Tibial nerve (tissue), 4 donors: ENCODE results near the gene SLC25A1. TPM values are rescaled to one million over a fixed set of nuclear protein-coding genes. Genes with fewer than 3 reads are reported as not detected.

Experiments
- DNase-seq, 2 donors: peaks; one replicate each; pipeline ENCODE4 v3.0.0-alpha.2; 2019; ENCODE audit warnings: low spot score in 2 of 2
- H3K27ac ChIP-seq, 4 donors: fragments of 200-600 bp; sonication (generic) in 3 of 4; one replicate each; pipeline ENCODE4 v1.5.1; 2017 to 2019; ENCODE audit warnings: mild to moderate bottlenecking in 1 of 4
- H3K27me3 ChIP-seq, 2 donors: fragments of 200-600 bp; sonication (generic) in 1 of 2; one replicate each; pipeline versions ENCODE4 v1.5.1 to v1.6.0; 2017 to 2019
- H3K36me3 ChIP-seq, 3 donors: fragments of 200-600 bp; sonication (generic); one replicate each; pipeline ENCODE4 v1.5.1; 2018 to 2019
- H3K4me1 ChIP-seq, 4 donors: fragments of 200-600 bp; sonication (generic) in 3 of 4; one replicate each; pipeline ENCODE4 v1.5.1; 2017 to 2019
- H3K4me3 ChIP-seq, 4 donors: fragments of 200-600 bp; sonication (generic) in 3 of 4; one replicate each; pipeline ENCODE4 v1.5.1; 2017 to 2019; ENCODE audit warnings: mild to moderate bottlenecking in 1 of 4, moderate library complexity in 1 of 4
- H3K9me3 ChIP-seq, 4 donors: fragments of 200-600 bp; sonication (generic) in 3 of 4; one replicate each; pipeline ENCODE4 v1.5.1; 2017 to 2019
- EP300 ChIP-seq, 2 donors: sonication (generic); formaldehyde crosslinking; IDR thresholded peaks; one replicate each; pipeline ENCODE4 v1.6.1; 2017; ENCODE audit warnings: antibody characterized with exemption in 2 of 2, mild to moderate bottlenecking in 1 of 2
- POLR2A ChIP-seq, 2 donors: fragments of 450-650 bp; IDR thresholded peaks; one replicate each; pipeline ENCODE4 v1.6.1; 2017; ENCODE audit warnings: antibody characterized with exemption in 2 of 2, mild to moderate bottlenecking in 2 of 2, moderate library complexity in 2 of 2
- WGBS, 2 donors: methylation state at CpG; one replicate each; pipeline ENCODE4 v1.1.5; 2018; 5-methylcytosine and 5-hydroxymethylcytosine counted together
- total RNA-seq, 4 donors: library from RNA; depleted of rRNA; stranded (reverse); fragments of >200 nt; gene quantifications; one replicate each; pipeline ENCODE4 v1.1.0, GENCODE V29; 2016
- TF ChIP-seq, protein P1 (sequence below), 5 experiments: fragments of 200-600 bp in 3 of 5; fragments of 450-650 bp in 2 of 5; sonication (generic) in 3 of 5; IDR thresholded peaks; one replicate each; pipeline ENCODE4 v1.5.1; 2016 to 2019; ENCODE audit warnings: antibody characterized with exemption in 5 of 5, mild to moderate bottlenecking in 3 of 5, moderate library complexity in 2 of 5

SLC25A1 gene
- total RNA-seq, 4 donors from 2014 or later: 46.9 to 100 (median 86.2) TPM

DNA sequence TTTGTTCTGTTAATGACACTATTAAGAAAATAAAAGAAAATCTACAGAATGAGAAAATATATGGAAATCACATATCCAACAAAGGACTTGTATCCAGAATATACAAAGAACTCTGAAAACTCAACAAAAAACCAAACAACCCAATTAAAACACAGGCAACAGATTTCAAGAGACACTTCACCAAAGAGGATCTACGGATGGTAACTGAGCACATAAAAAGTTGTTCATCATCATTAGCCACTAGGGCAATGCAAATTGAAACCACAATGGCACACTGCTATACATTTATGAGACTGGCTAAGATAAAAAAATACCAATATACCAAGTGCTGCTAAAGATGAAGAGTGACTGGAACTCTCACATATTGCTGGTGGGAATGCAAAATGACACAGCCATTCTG lies 34.5 kb upstream of the SLC25A1 start:
- no peak overlapping the region for H3K27ac ChIP-seq
- no peaks in the 10 kb centered on the region for H3K27me3 ChIP-seq
- TF ChIP-seq, protein P1, sequence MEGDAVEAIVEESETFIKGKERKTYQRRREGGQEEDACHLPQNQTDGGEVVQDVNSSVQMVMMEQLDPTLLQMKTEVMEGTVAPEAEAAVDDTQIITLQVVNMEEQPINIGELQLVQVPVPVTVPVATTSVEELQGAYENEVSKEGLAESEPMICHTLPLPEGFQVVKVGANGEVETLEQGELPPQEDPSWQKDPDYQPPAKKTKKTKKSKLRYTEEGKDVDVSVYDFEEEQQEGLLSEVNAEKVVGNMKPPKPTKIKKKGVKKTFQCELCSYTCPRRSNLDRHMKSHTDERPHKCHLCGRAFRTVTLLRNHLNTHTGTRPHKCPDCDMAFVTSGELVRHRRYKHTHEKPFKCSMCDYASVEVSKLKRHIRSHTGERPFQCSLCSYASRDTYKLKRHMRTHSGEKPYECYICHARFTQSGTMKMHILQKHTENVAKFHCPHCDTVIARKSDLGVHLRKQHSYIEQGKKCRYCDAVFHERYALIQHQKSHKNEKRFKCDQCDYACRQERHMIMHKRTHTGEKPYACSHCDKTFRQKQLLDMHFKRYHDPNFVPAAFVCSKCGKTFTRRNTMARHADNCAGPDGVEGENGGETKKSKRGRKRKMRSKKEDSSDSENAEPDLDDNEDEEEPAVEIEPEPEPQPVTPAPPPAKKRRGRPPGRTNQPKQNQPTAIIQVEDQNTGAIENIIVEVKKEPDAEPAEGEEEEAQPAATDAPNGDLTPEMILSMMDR (IDR thresholded peaks at IDR 0.05): no peak
- no peak for DNase-seq
- 66 to 70% methylated on average over 1 of the region's 1 CpG for WGBS, 2 donors
- no peaks in the 10 kb centered on the region for H3K9me3 ChIP-seq
- H3K4me1 ChIP-seq: peaks cover 0 to 4% (median 0%) of the 10 kb centered on the region in 4 donors
- peaks cover 0 to 47% (median 0%) of the 10 kb centered on the region in 3 donors for H3K36me3 ChIP-seq
- no peak overlapping the region for H3K4me3 ChIP-seq

DNA sequence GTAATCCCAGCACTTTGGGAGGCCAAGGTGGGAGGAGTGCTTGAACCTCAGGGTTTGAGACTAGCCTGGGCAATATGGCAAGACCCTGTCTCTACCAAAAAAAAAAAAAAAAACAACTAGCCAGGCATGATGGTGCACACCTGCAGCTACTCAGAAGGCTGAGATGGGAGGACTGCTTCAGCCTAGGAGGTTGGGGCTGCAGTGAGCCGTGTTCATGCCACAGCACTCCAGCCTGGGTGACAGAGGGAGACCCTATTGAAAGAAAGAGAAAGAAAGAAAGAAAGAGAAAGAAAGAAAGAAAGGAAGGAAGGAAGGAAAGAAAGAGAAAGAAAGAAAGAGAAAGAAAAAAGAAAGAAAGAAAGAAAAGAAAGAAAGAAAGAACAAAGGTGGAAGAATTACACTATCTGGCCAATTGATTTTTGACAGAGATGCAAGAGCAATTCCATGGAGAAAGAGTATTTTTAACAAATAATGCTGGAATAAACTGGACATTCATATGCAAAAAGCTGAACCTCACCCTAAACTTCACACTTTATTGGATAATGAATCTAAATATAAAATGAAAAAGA lies 33.9 kb upstream of the SLC25A1 start:
- no peak overlapping the region for H3K4me3 ChIP-seq
- WGBS, 2 donors: 95 to 97% methylated on average over 1 of the region's 1 CpG
- no peak for DNase-seq
- no peaks in the 10 kb centered on the region for H3K27me3 ChIP-seq
- TF ChIP-seq, protein P1 (IDR thresholded peaks at IDR 0.05): no peak
- no peak for TF ChIP-seq POLR2A (IDR thresholded peaks at IDR 0.05)
- TF ChIP-seq EP300 (IDR thresholded peaks at IDR 0.05): no peak
- peaks cover 0 to 53% (median 0%) of the 10 kb centered on the region in 3 donors for H3K36me3 ChIP-seq
- no peaks in the 10 kb centered on the region for H3K4me1 ChIP-seq
- no peaks in the 10 kb centered on the region for H3K9me3 ChIP-seq
- H3K27ac ChIP-seq: no peak overlapping the region

DNA sequence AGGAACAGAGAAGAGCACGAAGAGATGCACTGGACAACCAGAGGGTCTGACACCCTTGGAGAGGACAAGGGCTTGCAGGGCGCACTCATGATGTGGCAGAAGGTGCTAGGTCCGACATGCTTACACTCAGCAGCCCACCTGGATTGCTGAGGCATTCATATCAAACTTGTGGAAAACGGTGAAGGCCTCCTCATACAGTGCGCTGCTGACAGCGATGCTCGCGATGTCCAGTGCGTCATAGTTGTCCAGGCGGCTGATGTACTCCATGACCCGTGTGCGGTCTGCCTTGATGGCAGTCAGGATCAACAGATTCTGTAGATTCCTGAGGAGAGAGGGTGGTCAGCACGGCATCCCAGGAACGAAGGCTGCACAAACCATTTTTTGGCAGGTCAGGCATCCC lies 31.7 kb upstream of the SLC25A1 start:
- DNase-seq: no peak
- no peaks in the 10 kb centered on the region for H3K9me3 ChIP-seq
- TF ChIP-seq EP300 (IDR thresholded peaks at IDR 0.05): no peak
- no peak for TF ChIP-seq POLR2A (IDR thresholded peaks at IDR 0.05)
- TF ChIP-seq, protein P1 (IDR thresholded peaks at IDR 0.05): no peak
- H3K4me1 ChIP-seq: no peaks in the 10 kb centered on the region
- H3K27me3 ChIP-seq: no peaks in the 10 kb centered on the region
- H3K27ac ChIP-seq: no peak overlapping the region
- peaks cover 0 to 42% (median 0%) of the 10 kb centered on the region in 3 donors for H3K36me3 ChIP-seq
- H3K4me3 ChIP-seq: no peak overlapping the region
- 95 to 96% methylated on average over 14 of the region's 14 CpGs for WGBS, 2 donors

DNA sequence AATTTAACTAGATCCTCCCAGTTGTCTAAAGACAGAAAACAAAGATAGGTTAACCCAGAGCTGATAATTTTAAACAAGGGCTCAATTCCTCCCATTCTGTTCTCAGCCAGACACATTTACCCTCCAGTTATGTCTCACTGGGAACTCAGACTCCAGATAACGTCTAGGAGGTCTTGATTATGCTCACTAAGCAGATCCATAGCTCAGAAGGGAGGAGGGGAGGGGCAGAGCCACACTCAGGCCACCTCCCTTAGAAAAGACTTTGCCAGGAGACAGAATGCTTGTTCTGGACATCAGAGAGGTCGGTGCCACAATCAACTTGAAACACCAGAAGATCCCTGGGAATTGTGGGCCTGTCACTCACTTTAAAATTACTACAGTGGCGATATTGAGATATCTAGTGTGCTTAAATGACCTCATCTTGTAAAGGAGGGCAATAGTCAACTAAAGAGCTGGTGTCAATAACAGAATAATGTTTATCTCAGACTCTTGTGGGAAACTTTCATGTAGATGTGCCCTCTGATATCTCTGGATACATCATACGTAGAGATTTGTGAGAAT lies 29.8 kb upstream of the SLC25A1 start:
- 78 to 82% methylated on average over 4 of the region's 4 CpGs for WGBS, 2 donors
- no peak overlapping the region for H3K27ac ChIP-seq

DNA sequence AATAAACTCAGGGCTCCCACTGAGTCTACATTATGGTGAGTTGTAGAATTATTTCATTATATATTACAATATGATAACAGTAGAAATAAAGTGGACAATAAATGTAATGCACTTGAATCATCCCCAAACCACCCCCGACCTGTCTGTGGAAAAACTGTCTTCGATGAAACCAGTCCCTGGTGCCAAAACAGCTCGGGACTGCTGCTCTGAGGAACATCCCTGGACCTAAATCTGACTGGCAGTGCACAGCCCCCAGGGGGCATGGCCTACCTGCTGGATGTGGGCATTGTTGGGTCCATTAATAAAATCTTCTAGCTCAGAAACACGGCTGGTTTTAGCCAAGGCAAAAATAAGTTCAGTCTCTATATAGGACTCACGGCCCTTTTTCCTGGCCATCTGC lies 29.3 kb upstream of the SLC25A1 start:
- Histone ChIP-seq H3K4me1 (no peaks in the 10 kb centered on the region), H3K9me3 (no peaks in the 10 kb centered on the region), H3K27me3 (no peaks in the 10 kb centered on the region), H3K4me3 (no peak overlapping the region), H3K27ac (no peak overlapping the region), H3K36me3 (peaks cover 0 to 35% (median 0%) of the 10 kb centered on the region in 3 donors)
- 82 to 90% methylated on average over 5 of the region's 5 CpGs for WGBS, 2 donors
- DNase-seq: no peak
- TF ChIP-seq EP300 (IDR thresholded peaks at IDR 0.05) (no peak), POLR2A (IDR thresholded peaks at IDR 0.05) (no peak)
- TF ChIP-seq, protein P1 (IDR thresholded peaks at IDR 0.05): no peak

More for the DNA sequence above, 29.8 kb upstream of the SLC25A1 start:
- Histone ChIP-seq H3K4me3 (no peak overlapping the region), H3K27me3 (no peaks in the 10 kb centered on the region), H3K9me3 (no peaks in the 10 kb centered on the region), H3K4me1 (no peaks in the 10 kb centered on the region), H3K36me3 (peaks cover 0 to 35% (median 0%) of the 10 kb centered on the region in 3 donors)
- DNase-seq: no peak
- TF ChIP-seq POLR2A (IDR thresholded peaks at IDR 0.05): no peak
- TF ChIP-seq, protein P1 (IDR thresholded peaks at IDR 0.05): no peak
- no peak for TF ChIP-seq EP300 (IDR thresholded peaks at IDR 0.05)
